Measurements from ENCODE around the gene BICC1. TPM values are rescaled to one million over a fixed set of nuclear protein-coding genes. Genes with fewer than 3 reads are reported as not detected.
A peak's percentile ranks its signal among the peaks of the same experiment; 100 is the strongest.

BICC1 gene
- total RNA-seq, 1 donor from 2014 or later, result 41.0 TPM

DNA sequence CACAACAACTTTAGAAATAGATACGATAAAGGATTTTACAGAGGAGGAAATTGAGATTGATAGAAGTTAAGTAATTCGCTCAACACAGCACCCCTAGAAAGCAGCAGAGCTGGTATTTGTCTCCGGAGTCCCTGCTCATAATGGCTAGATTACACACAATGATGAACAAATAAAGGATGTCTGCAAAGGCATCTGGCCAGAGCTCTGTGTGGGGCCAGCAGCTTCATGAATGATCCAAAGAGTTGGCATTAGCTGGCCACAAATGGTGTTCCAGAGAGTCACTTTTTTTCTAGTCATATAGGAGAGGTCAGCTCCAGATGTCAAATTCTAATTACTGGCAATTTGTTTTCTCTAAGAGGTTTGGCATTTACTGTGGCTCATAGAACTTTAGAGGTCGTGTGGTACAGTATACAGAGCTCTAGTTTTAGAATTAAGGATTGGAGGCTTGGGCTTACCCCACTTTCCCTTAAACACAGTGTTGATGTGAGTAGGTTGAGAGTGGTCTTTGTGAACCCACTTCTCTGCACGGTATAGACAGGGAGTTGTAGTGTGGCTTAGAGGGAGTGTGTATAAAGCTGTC is 186.2 kb downstream of the BICC1 start:
- H3K27me3 Mint-ChIP-seq (ENCODE audit: unreplicated experiment), result no peaks in the 10 kb centered on the region
- DNase-seq (ENCODE audit: extremely low spot score, unreplicated experiment), result no peak
- no peak overlapping the region for H3K27ac Mint-ChIP-seq (ENCODE audit: unreplicated experiment)
- no peak overlapping the region for H3K4me3 Mint-ChIP-seq (ENCODE audit: unreplicated experiment)
- H3K4me1 Mint-ChIP-seq (ENCODE audit: unreplicated experiment), result peaks cover 64% of the 10 kb centered on the region
- peaks cover 3% of the 10 kb centered on the region for H3K36me3 Mint-ChIP-seq (ENCODE audit: unreplicated experiment)
- H3K9me3 Mint-ChIP-seq (ENCODE audit: unreplicated experiment), result no peaks in the 10 kb centered on the region
- TF ChIP-seq, protein P1, sequence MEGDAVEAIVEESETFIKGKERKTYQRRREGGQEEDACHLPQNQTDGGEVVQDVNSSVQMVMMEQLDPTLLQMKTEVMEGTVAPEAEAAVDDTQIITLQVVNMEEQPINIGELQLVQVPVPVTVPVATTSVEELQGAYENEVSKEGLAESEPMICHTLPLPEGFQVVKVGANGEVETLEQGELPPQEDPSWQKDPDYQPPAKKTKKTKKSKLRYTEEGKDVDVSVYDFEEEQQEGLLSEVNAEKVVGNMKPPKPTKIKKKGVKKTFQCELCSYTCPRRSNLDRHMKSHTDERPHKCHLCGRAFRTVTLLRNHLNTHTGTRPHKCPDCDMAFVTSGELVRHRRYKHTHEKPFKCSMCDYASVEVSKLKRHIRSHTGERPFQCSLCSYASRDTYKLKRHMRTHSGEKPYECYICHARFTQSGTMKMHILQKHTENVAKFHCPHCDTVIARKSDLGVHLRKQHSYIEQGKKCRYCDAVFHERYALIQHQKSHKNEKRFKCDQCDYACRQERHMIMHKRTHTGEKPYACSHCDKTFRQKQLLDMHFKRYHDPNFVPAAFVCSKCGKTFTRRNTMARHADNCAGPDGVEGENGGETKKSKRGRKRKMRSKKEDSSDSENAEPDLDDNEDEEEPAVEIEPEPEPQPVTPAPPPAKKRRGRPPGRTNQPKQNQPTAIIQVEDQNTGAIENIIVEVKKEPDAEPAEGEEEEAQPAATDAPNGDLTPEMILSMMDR (IDR thresholded peaks at IDR 0.05), result no peak

DNA sequence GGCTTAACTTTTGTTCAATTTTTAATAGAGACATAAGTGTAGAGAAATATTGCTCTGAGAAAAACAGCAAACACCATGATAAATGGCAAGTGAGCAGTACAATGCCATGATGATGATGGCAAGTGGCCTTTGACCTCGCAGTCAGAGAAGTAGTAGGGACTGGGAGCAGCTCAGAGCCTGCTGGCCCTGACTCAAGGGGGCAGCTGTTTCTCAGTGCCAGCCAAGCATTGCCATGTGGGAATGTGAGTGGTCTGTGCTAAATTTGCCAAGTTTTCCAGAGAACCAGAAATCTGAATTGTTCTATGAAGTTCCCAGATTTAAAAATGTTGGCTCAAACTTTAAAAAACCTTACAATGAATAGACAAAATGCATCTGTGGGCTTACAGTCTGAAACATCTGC is 187.9 kb downstream of the BICC1 start:
- H3K9me3 Mint-ChIP-seq (ENCODE audit: unreplicated experiment), result no peaks in the 10 kb centered on the region
- H3K4me3 Mint-ChIP-seq (ENCODE audit: unreplicated experiment), result no peak overlapping the region
- no peak for DNase-seq (ENCODE audit: extremely low spot score, unreplicated experiment)
- peak overlapping the region; percentile 73 for H3K27ac Mint-ChIP-seq (ENCODE audit: unreplicated experiment)
- H3K27me3 Mint-ChIP-seq (ENCODE audit: unreplicated experiment), result no peaks in the 10 kb centered on the region
- TF ChIP-seq, protein P1 (IDR thresholded peaks at IDR 0.05), result no peak
- peaks cover 81% of the 10 kb centered on the region for H3K4me1 Mint-ChIP-seq (ENCODE audit: unreplicated experiment)
- peaks cover 3% of the 10 kb centered on the region for H3K36me3 Mint-ChIP-seq (ENCODE audit: unreplicated experiment)

DNA sequence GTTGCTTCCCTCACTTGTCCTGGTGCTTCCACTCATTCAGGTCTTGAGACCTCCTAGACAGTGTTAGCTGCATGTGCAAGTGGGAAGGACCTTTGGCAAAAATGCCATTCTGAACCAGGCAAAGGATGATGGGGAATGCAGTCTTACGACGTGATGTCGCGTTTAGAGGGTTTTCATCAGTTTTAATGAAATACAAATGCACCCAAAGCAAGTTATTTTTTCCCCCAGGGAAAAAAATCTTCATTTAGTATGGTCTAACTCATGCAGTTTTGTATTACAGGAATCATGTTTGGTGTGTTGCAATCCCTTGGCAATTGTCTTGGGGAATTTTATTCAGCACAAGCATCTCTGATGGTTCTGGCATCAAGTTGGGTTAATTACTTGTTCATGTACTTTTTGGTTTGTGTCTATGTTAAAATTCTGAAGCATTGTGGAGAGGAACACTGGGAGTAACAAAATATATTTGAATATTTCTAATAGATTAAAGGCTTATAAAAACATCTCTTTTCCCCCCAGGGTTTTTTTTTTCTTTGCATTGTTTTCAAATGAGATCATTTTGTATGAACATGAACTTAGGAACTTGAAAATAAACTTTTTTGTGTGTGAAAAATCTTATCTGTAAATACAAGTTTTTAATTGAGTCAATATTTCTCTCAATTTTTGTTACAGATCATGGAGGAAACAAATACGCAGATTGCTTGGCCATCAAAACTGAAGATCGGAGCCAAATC is 188.9 kb downstream of the BICC1 start:
- peaks cover 81% of the 10 kb centered on the region for H3K4me1 Mint-ChIP-seq (ENCODE audit: unreplicated experiment)

DNA sequence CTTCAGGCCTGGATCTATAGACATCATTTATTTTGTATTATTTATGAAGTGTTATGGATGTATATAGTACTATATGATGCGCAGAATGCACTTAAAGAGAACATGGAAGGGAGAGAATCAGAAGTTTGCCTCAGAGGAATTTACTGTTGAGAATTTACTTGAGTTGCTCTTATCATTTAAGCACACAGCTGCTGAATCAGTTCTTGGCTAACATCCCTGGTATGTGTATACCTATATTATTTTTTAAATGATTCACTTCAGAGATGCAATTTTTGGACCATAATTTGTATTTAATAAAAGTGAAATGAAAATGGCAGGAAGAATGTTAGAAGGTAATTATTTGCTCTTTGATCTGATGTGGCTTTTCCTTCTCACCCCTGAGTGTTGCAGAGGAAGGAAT is 191.6 kb downstream of the BICC1 start:
- TF ChIP-seq, protein P1 (IDR thresholded peaks at IDR 0.05), result no peak
- Mint-ChIP-seq H3K4me1 (ENCODE audit: unreplicated experiment) (peaks cover 65% of the 10 kb centered on the region), H3K36me3 (ENCODE audit: unreplicated experiment) (peaks cover 15% of the 10 kb centered on the region), H3K27ac (ENCODE audit: unreplicated experiment) (peak overlapping the region; percentile 83), H3K4me3 (ENCODE audit: unreplicated experiment) (no peak overlapping the region), H3K27me3 (ENCODE audit: unreplicated experiment) (no peaks in the 10 kb centered on the region), H3K9me3 (ENCODE audit: unreplicated experiment) (peaks cover 5% of the 10 kb centered on the region)
- no peak for DNase-seq (ENCODE audit: extremely low spot score, unreplicated experiment)

More for the DNA sequence above, 188.9 kb downstream of the BICC1 start:
- no peak overlapping the region for H3K4me3 Mint-ChIP-seq (ENCODE audit: unreplicated experiment)
- TF ChIP-seq, protein P1 (IDR thresholded peaks at IDR 0.05), result no peak
- no peak for DNase-seq (ENCODE audit: extremely low spot score, unreplicated experiment)
- peaks cover 3% of the 10 kb centered on the region for H3K9me3 Mint-ChIP-seq (ENCODE audit: unreplicated experiment)
- H3K27me3 Mint-ChIP-seq (ENCODE audit: unreplicated experiment), result no peaks in the 10 kb centered on the region
- peak overlapping the region; percentile 89 for H3K27ac Mint-ChIP-seq (ENCODE audit: unreplicated experiment)
- H3K36me3 Mint-ChIP-seq (ENCODE audit: unreplicated experiment), result peaks cover 6% of the 10 kb centered on the region

DNA sequence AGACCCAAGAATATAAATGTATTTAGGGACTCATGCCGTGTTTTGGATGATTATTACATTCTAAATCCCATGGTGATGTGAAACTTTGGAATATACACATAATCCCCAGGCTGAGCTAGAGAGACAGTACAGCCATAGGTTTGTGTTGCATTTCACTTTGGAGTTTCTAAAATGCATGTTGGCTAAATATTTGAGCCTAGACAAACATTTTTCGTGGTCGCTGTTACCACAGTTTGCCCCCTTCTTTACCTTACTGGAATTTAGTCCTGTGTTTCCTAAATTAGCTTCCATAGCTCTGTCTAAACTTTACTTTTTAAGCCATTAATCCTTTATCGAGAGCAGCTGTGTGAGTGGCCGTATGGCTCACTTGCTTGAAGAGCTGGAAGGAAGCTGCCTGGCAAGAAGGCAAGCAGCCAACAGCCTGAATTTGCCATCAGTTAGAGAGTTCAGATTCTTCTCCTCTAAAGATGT is 192.0 kb downstream of the BICC1 start:
- peak overlapping the region; percentile 83 for H3K27ac Mint-ChIP-seq (ENCODE audit: unreplicated experiment)
- TF ChIP-seq, protein P1 (IDR thresholded peaks at IDR 0.05), result no peak
- DNase-seq (ENCODE audit: extremely low spot score, unreplicated experiment), result no peak
- H3K9me3 Mint-ChIP-seq (ENCODE audit: unreplicated experiment), result peaks cover 5% of the 10 kb centered on the region
- no peak overlapping the region for H3K4me3 Mint-ChIP-seq (ENCODE audit: unreplicated experiment)
- H3K4me1 Mint-ChIP-seq (ENCODE audit: unreplicated experiment), result peaks cover 61% of the 10 kb centered on the region
- peaks cover 15% of the 10 kb centered on the region for H3K36me3 Mint-ChIP-seq (ENCODE audit: unreplicated experiment)
- H3K27me3 Mint-ChIP-seq (ENCODE audit: unreplicated experiment), result no peaks in the 10 kb centered on the region

Measured in osteocyte (in vitro differentiated cells).